Fibroblast of villous mesenchyme (primary cell): ENCODE results near the gene SPAG9. TPM values are rescaled to one million over a fixed set of nuclear protein-coding genes. Genes with fewer than 3 reads are reported as not detected.
"Not testable (repeated sequence)": the region's sequence is repeated elsewhere in the genome, so short reads cannot be mapped to it uniquely, and the experiment has no call there.

Source experiments
- DNase-seq: peaks from one replicate; pipeline ENCODE4 v3.0.0-alpha.2; 2010; ENCODE audit warnings: low read depth
- H3K4me3 ChIP-seq: 2 replicates; pipeline ENCODE4 v1.5.1; 2011; ENCODE audit warnings: low read depth, mild to moderate bottlenecking, low read length
- total RNA-seq: library from RNA; depleted of rRNA; stranded (reverse); fragments of >200 nt; gene quantifications from 2 replicates; pipeline ENCODE4 v1.2.3, GENCODE V29; 2012
- TF ChIP-seq, protein P1 (sequence below): IDR thresholded peaks from 2 replicates; pipeline ENCODE4 v1.5.1; 2012; ENCODE audit warnings: low read depth, mild to moderate bottlenecking, low read length; ENCODE audit not compliant: insufficient read depth

SPAG9 gene
- total RNA-seq, 1 donor = 94.6 TPM

DNA sequence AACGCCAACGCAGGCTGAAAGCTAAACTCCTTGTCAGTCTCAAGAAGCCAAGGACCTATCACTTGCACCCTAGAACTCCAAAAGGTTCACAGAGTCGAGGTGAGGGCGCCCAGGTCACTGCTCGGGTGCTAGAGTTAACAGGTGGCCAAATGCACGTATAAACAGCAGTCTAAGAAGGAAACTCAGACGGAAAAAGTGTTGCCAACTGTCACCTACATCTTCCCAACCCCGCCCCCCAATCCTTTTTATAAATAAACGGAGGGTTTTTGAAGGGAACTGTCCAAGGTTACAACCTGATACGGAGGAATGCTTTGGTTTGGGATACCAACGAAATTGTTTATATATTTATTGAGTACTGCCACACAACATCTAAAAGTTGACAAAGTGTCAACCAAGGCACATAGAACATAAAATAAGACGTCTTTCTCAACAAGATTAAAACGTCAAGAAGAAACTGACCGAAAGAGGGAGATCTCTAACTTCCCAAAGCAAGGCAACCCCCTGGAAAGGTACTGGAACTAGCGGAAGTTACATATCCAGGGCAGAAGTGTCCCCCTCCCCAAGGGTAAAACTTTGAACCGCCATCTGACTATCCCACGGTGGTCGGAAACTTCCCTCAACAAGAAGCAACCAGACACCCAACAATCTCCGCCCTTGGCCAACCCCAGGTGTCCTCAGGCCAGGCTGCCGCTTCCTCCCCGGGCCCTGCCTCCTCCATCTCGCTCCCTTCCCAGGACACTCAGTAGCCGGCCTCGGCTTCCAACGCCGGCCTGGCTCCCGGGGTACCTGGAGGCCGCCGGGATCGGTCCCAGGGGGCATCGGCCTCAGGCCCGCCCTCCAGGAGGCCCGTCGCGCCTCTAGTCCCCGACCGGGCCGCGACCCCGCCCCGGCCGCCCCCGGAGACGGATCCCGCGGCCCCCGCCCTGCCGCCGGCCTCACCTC lies 982 bp downstream of the SPAG9 start:
- H3K4me3 ChIP-seq = peak overlapping the region; percentile 76
- peak; percentile 73 for DNase-seq
- TF ChIP-seq, protein P1, sequence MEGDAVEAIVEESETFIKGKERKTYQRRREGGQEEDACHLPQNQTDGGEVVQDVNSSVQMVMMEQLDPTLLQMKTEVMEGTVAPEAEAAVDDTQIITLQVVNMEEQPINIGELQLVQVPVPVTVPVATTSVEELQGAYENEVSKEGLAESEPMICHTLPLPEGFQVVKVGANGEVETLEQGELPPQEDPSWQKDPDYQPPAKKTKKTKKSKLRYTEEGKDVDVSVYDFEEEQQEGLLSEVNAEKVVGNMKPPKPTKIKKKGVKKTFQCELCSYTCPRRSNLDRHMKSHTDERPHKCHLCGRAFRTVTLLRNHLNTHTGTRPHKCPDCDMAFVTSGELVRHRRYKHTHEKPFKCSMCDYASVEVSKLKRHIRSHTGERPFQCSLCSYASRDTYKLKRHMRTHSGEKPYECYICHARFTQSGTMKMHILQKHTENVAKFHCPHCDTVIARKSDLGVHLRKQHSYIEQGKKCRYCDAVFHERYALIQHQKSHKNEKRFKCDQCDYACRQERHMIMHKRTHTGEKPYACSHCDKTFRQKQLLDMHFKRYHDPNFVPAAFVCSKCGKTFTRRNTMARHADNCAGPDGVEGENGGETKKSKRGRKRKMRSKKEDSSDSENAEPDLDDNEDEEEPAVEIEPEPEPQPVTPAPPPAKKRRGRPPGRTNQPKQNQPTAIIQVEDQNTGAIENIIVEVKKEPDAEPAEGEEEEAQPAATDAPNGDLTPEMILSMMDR = peak; percentile 26

DNA sequence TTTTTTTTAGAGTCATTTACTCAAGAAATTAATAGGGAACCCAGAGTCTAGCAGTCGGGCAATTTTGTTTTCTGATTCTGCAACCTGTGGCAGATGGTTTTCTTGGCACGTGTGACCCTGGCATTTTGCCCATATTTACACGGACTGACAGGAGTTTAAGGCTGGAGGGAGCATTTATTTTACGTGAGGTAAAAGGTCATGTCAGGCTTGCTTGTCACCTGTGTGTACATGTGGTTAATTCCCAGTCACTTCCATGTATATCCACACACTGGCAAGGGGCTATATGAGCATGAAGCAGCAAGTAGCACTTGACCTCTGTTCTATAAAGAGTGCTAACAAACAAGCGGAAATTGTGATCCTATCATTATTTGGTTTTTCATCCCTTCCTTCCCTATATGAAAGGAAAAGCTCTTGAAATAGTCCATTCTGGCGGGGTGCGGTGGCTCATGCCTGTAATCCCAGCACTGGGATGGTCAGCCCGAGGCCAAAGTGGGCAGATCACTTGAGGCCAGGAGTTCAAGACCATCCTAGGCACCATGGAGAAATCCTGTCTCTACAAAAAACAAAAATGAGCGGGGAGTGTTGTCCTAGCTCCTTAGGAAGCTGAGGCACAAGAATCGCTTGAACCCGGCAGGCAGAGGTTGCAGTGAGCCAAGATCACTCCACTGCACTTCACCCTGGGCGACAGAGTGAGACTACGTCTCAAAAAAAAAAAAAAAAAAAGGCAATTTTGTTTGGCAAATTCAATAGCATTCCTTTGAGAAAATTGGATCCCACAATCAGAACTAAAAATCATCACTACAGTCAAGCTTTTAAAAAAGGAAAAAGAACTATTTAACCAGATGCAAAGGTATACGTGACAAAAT lies 2.1 kb downstream of the SPAG9 start:
- peak overlapping the region; percentile 76 for H3K4me3 ChIP-seq
- DNase-seq = no peak
- TF ChIP-seq, protein P1 = no peak

DNA sequence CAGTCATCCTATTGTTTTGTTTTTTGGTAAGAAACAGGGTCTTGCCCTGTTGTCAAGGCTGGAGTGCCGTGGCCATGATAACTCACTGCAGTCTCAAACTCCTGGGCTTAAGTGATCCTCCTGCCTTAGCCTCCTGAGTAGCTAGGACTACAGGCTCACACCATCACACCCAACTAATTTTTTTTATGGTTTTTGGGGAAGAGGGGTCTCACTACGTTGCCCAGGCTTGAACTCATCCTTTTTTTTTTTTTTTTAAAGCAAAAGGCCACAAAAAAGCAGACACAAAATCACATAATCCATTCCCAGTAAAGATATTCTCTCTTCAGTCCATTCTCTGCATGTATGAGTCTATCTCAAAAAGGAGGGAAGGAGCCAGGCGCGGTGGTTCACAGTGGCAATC lies 5.5 kb downstream of the SPAG9 start:
- TF ChIP-seq, protein P1 = no peak
- DNase-seq = no peak
- no peak overlapping the region for H3K4me3 ChIP-seq

DNA sequence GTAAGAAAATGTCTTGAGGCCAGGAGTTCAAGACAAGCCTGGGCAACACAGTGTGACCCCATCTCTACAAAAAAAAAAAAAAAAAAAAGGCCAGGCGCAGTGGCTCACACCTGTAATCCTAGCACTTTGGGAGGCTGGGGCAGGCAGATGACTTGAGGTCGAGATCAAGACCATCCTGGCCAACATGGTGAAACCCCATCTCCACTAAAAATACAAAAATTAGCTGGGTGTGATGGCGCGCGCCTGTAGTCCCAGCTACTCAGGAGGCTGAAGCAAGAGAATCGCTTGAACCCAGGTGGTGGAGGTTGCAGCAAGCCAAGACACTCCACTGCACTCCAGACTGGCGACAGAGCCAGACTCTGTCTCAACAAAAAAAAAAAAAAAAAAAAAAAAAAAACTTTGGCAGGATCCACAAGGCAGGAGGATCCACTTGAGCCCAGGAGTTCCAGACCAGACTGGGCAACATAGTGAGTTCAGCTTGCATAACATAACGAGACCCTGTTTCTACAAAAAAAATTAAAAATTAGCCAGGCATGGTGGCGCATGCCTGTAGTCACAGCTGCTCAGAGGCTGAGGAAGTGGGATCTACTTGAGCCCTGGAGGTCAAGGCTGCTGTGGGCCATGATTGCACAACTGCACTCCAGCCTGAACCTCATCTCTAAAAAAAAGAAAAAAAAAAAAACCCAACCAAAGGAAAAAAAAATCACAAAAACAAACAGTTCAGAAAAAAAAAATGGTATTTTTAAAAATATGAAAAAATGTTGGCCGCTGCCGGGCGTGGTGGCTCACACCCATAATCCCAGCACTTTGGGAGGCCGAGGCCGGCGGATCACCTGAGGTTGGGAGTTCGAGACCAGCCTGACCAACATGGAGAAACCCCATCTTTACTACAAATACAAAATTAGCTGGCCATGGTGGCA lies 8.1 kb downstream of the SPAG9 start:
- DNase-seq = peak; percentile 92
- H3K4me3 ChIP-seq = not testable (repeated sequence)

DNA sequence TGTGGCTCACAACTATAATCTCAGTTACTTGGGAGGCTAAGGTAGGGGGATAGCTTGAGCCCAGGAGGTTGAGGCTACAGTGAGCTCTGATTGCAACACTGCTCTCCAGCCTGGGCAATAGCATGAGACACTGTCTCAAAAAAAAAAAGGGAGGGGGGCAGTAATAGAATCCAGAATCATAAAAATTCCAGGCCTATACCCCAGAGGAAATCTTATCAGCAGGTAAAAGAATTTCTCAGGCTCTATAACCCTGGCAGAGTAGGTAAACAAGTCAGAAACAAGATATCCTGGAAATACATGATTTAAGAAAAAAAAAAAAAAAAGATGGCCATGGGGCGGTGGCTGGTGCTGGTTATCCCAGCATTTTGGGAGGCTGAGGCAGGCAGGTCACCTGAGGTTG lies 12.9 kb downstream of the SPAG9 start:
- no peak for DNase-seq
- TF ChIP-seq, protein P1 = no peak
- no peak overlapping the region for H3K4me3 ChIP-seq

DNA sequence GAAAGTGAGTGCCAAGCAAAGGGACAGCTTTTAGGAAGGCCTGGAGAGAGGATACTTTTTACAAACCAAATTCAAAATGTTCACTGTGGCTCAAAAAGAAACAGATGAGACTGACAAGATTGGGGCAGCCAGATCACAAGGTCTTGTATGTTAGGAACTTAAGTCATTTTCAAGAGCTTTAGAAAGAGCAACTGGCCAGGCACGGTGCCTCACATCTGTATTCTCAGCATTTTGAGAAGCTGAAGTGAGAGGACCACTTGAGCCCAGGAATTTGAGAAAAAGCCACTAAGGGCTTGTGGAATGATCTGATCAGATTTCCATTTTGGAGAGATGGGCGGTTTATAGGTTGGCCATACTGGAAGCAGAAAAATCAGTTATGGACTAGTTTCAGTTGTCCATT lies 17.2 kb downstream of the SPAG9 start:
- no peak overlapping the region for H3K4me3 ChIP-seq
- no peak for DNase-seq
- TF ChIP-seq, protein P1 = no peak
